ENCODE results near the gene RTKN.

RTKN gene

GRCh38 chr2:74415762-74416395 is 25.9 kb downstream of the RTKN start:
- DNase-seq: no peak

GRCh38 chr2:74414881-74415761 is 26.6 kb downstream of the RTKN start:
- DNase-seq: no peak

- no peak for DNase-seq
These were observed 27.3 kb downstream of the RTKN start for GRCh38 chr2:74414441-74414840.

- DNase-seq: no peak
These were observed 28.6 kb downstream of the RTKN start for GRCh38 chr2:74413001-74413698.

GRCh38 chr2:74407682-74408081 is 34.1 kb downstream of the RTKN start:
- DNase-seq: no peak

- DNase-seq: no peak
These were observed 35.7 kb downstream of the RTKN start for GRCh38 chr2:74406035-74406434.

- no peak for DNase-seq
These were observed 39.8 kb downstream of the RTKN start for GRCh38 chr2:74401891-74402290.

- no peak for DNase-seq
These were observed 42.0 kb downstream of the RTKN start for GRCh38 chr2:74399785-74400184.

- DNase-seq: no peak
These were observed 45.6 kb downstream of the RTKN start for GRCh38 chr2:74396149-74396548.

GRCh38 chr2:74393525-74393924 is 48.2 kb downstream of the RTKN start:
- DNase-seq: no peak

- no peak for DNase-seq
These were observed 49.3 kb downstream of the RTKN start for GRCh38 chr2:74392449-74392743.

GRCh38 chr2:74391580-74392448 is 49.9 kb downstream of the RTKN start:
- DNase-seq: peak; percentile 32

- DNase-seq: no peak
These were observed 50.5 kb downstream of the RTKN start for GRCh38 chr2:74391209-74391579.

- no peak for DNase-seq
These were observed 51.1 kb downstream of the RTKN start for GRCh38 chr2:74390606-74391005.

GRCh38 chr2:74387346-74387745 is 54.4 kb downstream of the RTKN start:
- DNase-seq: no peak

GRCh38 chr2:74385396-74385795 is 56.3 kb downstream of the RTKN start:
- DNase-seq: no peak

GRCh38 chr2:74384051-74384450 is 57.7 kb downstream of the RTKN start:
- DNase-seq: no peak

GRCh38 chr2:74383254-74383653 is 58.5 kb downstream of the RTKN start:
- DNase-seq: no peak

- no peak for DNase-seq
These were observed 60.0 kb downstream of the RTKN start for GRCh38 chr2:74381751-74382150.

GRCh38 chr2:74379851-74380789 is 61.6 kb downstream of the RTKN start, which contains the start of gene DCTN1:
TSS of gene DCTN1 (minus strand) at chr2:74380311. CDS start at chr2:74380037, 274 bp downstream.
- DNase-seq: no peak

GRCh38 chr2:74378007-74378406 is 63.7 kb downstream of the RTKN start:
- no peak for DNase-seq

- no peak for DNase-seq
These were observed 65.9 kb downstream of the RTKN start for GRCh38 chr2:74375838-74376237.

Measured in NCI-H524 treated with DMSO at 0.1 percent for 48 hours (cell line).